WTC11 (cell line): ENCODE measurements around the gene EGLN1. TPM values are rescaled to one million over a fixed set of nuclear protein-coding genes. Genes with fewer than 3 reads are reported as not detected.

ENCODE experiments used
- ATAC-seq: fragments of 200-7000 bp; cut with Tn5 transposase; 2 replicates; pipeline ENCODE4 v1.10.0; 2021; ENCODE audit warnings: mild to moderate bottlenecking, moderate library complexity
- Bru-seq: library from RNA; stranded (reverse); fragments of 400-500 nt; gene quantifications from one replicate; lab custom pipeline; 2021; lab: Mats Ljungman, UMichigan
- CTCF ChIA-PET: fragments of 300-600 bp; sonication (Branson Sonifier 250); formaldehyde crosslinking; loops from one replicate; lab custom pipeline; 2021; ENCODE audit warnings: antibody characterized with exemption; lab: Charles Lee
- POLR2A ChIA-PET: fragments of 350-600 bp; sonication (Branson Sonifier 250); formaldehyde crosslinking; loops from one replicate; lab custom pipeline; 2021; ENCODE audit warnings: antibody characterized with exemption; lab: Charles Lee
- DNase-seq: peaks from one replicate; pipeline ENCODE4 v3.0.0; 2021; ENCODE audit warnings: low spot score
- H3K27ac Mint-ChIP-seq: 2 replicates; pipeline ENCODE4 v1.8.0; 2021; ENCODE audit warnings: mixed read lengths
- H3K27me3 Mint-ChIP-seq: 2 replicates; pipeline ENCODE4 v1.8.0; 2021; ENCODE audit warnings: low read depth, mild to moderate bottlenecking, moderate library complexity, mixed read lengths
- H3K36me3 Mint-ChIP-seq: 2 replicates; pipeline ENCODE4 v1.8.0; 2021; ENCODE audit warnings: mixed read lengths
- H3K4me1 Mint-ChIP-seq: 2 replicates; pipeline ENCODE4 v1.8.0; 2022; ENCODE audit warnings: mixed read lengths
- H3K4me3 Mint-ChIP-seq: 2 replicates; pipeline ENCODE4 v1.8.0; 2021; ENCODE audit warnings: mild to moderate bottlenecking, moderate library complexity, mixed read lengths
- H3K9me3 Mint-ChIP-seq: 2 replicates; pipeline ENCODE4 v1.8.0; 2021; ENCODE audit warnings: mixed read lengths
- ATF1 ChIP-seq: sonication (generic); formaldehyde crosslinking; IDR thresholded peaks from 2 replicates; pipeline ENCODE4 v1.8.1; 2023; ENCODE audit warnings: mild to moderate bottlenecking, moderate library complexity, missing genetic modification reagents
- CREB1 ChIP-seq: sonication (generic); formaldehyde crosslinking; IDR thresholded peaks from 2 replicates; pipeline ENCODE4 v1.8.0; 2023; ENCODE audit warnings: mild to moderate bottlenecking, missing genetic modification reagents
- EMX1 ChIP-seq: fragments of 250-450 bp; sonication (Bioruptor Pico); IDR thresholded peaks from 2 replicates; pipeline ENCODE4 v1.8.0; 2021; ENCODE audit warnings: mild to moderate bottlenecking
- ESRRA ChIP-seq: sonication (generic); formaldehyde crosslinking; IDR thresholded peaks from 2 replicates; pipeline ENCODE4 v1.8.1; 2022; ENCODE audit warnings: mild to moderate bottlenecking, missing genetic modification reagents, borderline replicate concordance
- HMGA2 ChIP-seq: fragments of 250-450 bp; sonication (Bioruptor Pico); IDR thresholded peaks from 2 replicates; pipeline ENCODE4 v1.4.0; 2021; ENCODE audit warnings: mild to moderate bottlenecking, moderate library complexity
- MYBL2 ChIP-seq: sonication (generic); formaldehyde crosslinking; IDR thresholded peaks from 2 replicates; pipeline ENCODE4 v1.8.1; 2023; ENCODE audit warnings: mild to moderate bottlenecking, moderate library complexity, missing genetic modification reagents
- NFE2L1 ChIP-seq: sonication (generic); formaldehyde crosslinking; IDR thresholded peaks from 2 replicates; pipeline ENCODE4 v1.8.1; 2023; ENCODE audit warnings: missing genetic modification reagents
- NR2C2 ChIP-seq: sonication (generic); formaldehyde crosslinking; IDR thresholded peaks from 2 replicates; pipeline ENCODE4 v1.8.0; 2022; ENCODE audit warnings: mild to moderate bottlenecking, missing genetic modification reagents
- SP1 ChIP-seq: sonication (generic); formaldehyde crosslinking; conservative IDR thresholded peaks from 2 replicates; pipeline ENCODE4 v1.8.1; 2022; ENCODE audit warnings: missing genetic modification reagents
- TEAD1 ChIP-seq: sonication (generic); formaldehyde crosslinking; IDR thresholded peaks from 2 replicates; pipeline ENCODE4 v1.8.0; 2022; ENCODE audit warnings: mild to moderate bottlenecking, missing genetic modification reagents
- ZNF219 ChIP-seq: sonication (generic); formaldehyde crosslinking; IDR thresholded peaks from 2 replicates; pipeline ENCODE4 v1.8.0; 2023; ENCODE audit warnings: missing genetic modification reagents, mild to moderate bottlenecking, borderline replicate concordance
- ZNF317 ChIP-seq: sonication (generic); formaldehyde crosslinking; IDR thresholded peaks from 2 replicates; pipeline ENCODE4 v1.8.1; 2023; ENCODE audit warnings: low read depth, mild to moderate bottlenecking, moderate library complexity, missing genetic modification reagents, borderline replicate concordance
- long read RNA-seq, 3 experiments: library from RNA in 1 of 3; library from capped mRNA in 1 of 3; library from polyadenylated mRNA in 1 of 3; unstranded in 2 of 3; stranded (forward) in 1 of 3; transcript quantifications; one replicate each; pipeline ENCODE4 v2.0.0, GENCODE V29; 2021
- total RNA-seq: library from RNA; stranded (reverse); gene quantifications from 3 replicates; pipeline ENCODE4 v1.2.3, GENCODE V29; 2021
- TF ChIP-seq, protein P1 (sequence below): sonication (generic); formaldehyde crosslinking; IDR thresholded peaks from 2 replicates; pipeline ENCODE4 v1.8.0; 2023; ENCODE audit warnings: missing genetic modification reagents
- TF ChIP-seq, protein P2 (sequence below): sonication (generic); formaldehyde crosslinking; IDR thresholded peaks from 2 replicates; pipeline ENCODE4 v1.8.1; 2023; ENCODE audit warnings: mild to moderate bottlenecking, missing genetic modification reagents, moderate library complexity
- TF ChIP-seq, protein P3 (sequence below): sonication (generic); formaldehyde crosslinking; IDR thresholded peaks from 2 replicates; pipeline ENCODE4 v1.8.1; 2023; ENCODE audit warnings: mild to moderate bottlenecking, missing genetic modification reagents
- TF ChIP-seq, protein P4 (sequence below): sonication (generic); formaldehyde crosslinking; IDR thresholded peaks from 2 replicates; pipeline ENCODE4 v1.8.0; 2022; ENCODE audit warnings: missing genetic modification reagents
- TF ChIP-seq, protein P5 (sequence below): sonication (generic); formaldehyde crosslinking; IDR thresholded peaks from 2 replicates; pipeline ENCODE4 v1.8.1; 2022; ENCODE audit warnings: low read depth, mild to moderate bottlenecking, moderate library complexity, missing genetic modification reagents, borderline replicate concordance
- TF ChIP-seq, protein P6 (sequence below): sonication (generic); formaldehyde crosslinking; IDR thresholded peaks from 2 replicates; pipeline ENCODE4 v1.8.0; 2022; ENCODE audit warnings: mild to moderate bottlenecking, missing genetic modification reagents
- TF ChIP-seq, protein P7 (sequence below): sonication (generic); formaldehyde crosslinking; IDR thresholded peaks from 2 replicates; pipeline ENCODE4 v1.8.1; 2023; ENCODE audit warnings: mild to moderate bottlenecking, moderate library complexity, missing genetic modification reagents
- TF ChIP-seq, protein P8 (sequence below): fragments of 250-450 bp; sonication (Bioruptor Pico); IDR thresholded peaks from 2 replicates; pipeline ENCODE4 v1.9.0; 2021; ENCODE audit warnings: mild to moderate bottlenecking
- TF ChIP-seq, protein P9 (sequence below): sonication (generic); formaldehyde crosslinking; IDR thresholded peaks from 2 replicates; pipeline ENCODE4 v1.8.0; 2022; ENCODE audit warnings: mild to moderate bottlenecking, missing genetic modification reagents

EGLN1 gene
- total RNA-seq (13.7 to 17.7 TPM (median 15.3 TPM) in 3 replicates), Bru-seq, nascent RNA (percentile 56 among the genes with signal in this experiment)
- long read RNA-seq, experiment 1, full-length matches to known transcripts = 99 of 124 reads
- long read RNA-seq, experiment 1, partial matches to known transcripts = 4 of 124 reads
- long read RNA-seq, experiment 1, other reads (novel, unspliced or antisense) = 21 of 124 reads
- long read RNA-seq, experiment 2, full-length matches to known transcripts = 24 of 49 reads
- long read RNA-seq, experiment 2, partial matches to known transcripts = 1 of 49 reads
- long read RNA-seq, experiment 2, other reads (novel, unspliced or antisense) = 24 of 49 reads
- long read RNA-seq, experiment 3, partial matches to known transcripts = 0 of 2 reads
- long read RNA-seq, experiment 3, other reads (novel, unspliced or antisense) = 2 of 2 reads

DNA sequence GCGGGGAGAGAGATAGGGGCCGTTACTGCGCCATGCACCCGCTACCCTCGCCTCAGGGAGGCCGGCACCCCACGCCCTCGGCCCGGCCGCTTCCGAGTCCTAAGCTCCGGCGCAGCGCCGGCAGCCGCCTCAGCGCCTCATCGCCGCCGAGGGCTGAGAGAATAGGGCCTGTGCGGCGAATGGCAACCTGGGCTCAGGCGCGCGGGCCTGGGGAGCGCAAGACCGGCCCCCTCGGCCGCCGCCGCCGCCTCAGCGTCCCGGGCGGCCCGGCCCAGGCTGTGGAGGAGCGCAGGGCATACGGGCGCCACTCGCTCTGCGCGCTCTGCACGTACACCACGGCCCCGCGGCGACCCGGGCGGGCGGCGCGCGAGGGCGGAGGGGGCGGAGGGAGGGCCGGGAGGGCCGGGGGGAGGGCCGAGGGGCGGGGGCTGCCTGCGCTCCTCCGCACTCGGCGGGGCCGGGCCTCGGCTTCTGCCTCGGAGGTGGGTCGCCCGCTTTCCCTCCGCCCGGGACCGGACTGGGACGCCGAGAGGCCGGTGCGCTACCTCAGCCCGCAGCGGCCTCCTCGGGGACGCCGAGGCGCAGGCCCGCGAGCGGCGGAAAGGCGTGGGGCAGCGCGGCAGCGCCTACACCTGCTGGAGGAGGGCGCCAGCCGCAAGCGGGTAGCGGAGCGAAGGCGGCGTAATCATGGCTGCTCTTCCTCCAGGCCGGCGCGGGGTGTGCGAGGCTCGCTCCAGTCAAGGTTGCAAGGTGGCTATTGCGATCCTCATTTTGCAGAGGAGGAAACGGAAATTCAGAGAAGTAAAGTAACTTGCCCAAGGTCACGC is at the start of gene EGLN1:
Gene EGLN1, minus strand, starts transcription at position 317 of the 827 bp plus-strand sequence. CDS start 399 bp downstream, outside the sequence.
- H3K36me3 Mint-ChIP-seq = no peaks in the 10 kb centered on the region
- H3K27ac Mint-ChIP-seq = peak within 1 kb of the TSS; percentile 96
- peak; percentile 78 for ATAC-seq
- peaks cover 67% of the 10 kb centered on the region for H3K27me3 Mint-ChIP-seq
- peak; percentile 80 for DNase-seq
- peak within 1 kb of the TSS; percentile 86 for H3K4me3 Mint-ChIP-seq
- peaks cover 43% of the 10 kb centered on the region for H3K4me1 Mint-ChIP-seq
- H3K9me3 Mint-ChIP-seq = no peaks in the 10 kb centered on the region
- POLR2A ChIA-PET = no interaction called here
- CTCF ChIA-PET = no interaction called here
- TF ChIP-seq, protein P1, sequence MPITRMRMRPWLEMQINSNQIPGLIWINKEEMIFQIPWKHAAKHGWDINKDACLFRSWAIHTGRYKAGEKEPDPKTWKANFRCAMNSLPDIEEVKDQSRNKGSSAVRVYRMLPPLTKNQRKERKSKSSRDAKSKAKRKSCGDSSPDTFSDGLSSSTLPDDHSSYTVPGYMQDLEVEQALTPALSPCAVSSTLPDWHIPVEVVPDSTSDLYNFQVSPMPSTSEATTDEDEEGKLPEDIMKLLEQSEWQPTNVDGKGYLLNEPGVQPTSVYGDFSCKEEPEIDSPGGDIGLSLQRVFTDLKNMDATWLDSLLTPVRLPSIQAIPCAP = no peak
- TF ChIP-seq, protein P2, sequence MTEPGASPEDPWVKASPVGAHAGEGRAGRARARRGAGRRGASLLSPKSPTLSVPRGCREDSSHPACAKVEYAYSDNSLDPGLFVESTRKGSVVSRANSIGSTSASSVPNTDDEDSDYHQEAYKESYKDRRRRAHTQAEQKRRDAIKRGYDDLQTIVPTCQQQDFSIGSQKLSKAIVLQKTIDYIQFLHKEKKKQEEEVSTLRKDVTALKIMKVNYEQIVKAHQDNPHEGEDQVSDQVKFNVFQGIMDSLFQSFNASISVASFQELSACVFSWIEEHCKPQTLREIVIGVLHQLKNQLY = no peak
- no peak for TF ChIP-seq HMGA2 (CRISPR knock-in tag)
- TF ChIP-seq ATF1 (CRISPR knock-in tag) = no peak
- TF ChIP-seq, protein P3, sequence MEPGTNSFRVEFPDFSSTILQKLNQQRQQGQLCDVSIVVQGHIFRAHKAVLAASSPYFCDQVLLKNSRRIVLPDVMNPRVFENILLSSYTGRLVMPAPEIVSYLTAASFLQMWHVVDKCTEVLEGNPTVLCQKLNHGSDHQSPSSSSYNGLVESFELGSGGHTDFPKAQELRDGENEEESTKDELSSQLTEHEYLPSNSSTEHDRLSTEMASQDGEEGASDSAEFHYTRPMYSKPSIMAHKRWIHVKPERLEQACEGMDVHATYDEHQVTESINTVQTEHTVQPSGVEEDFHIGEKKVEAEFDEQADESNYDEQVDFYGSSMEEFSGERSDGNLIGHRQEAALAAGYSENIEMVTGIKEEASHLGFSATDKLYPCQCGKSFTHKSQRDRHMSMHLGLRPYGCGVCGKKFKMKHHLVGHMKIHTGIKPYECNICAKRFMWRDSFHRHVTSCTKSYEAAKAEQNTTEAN (CRISPR knock-in tag) = 0 out of 2 replicates have a peak, but pooled peaks have one; percentile 16
- peak; percentile 53 for TF ChIP-seq SP1 (CRISPR knock-in tag)
- TF ChIP-seq, protein P4, sequence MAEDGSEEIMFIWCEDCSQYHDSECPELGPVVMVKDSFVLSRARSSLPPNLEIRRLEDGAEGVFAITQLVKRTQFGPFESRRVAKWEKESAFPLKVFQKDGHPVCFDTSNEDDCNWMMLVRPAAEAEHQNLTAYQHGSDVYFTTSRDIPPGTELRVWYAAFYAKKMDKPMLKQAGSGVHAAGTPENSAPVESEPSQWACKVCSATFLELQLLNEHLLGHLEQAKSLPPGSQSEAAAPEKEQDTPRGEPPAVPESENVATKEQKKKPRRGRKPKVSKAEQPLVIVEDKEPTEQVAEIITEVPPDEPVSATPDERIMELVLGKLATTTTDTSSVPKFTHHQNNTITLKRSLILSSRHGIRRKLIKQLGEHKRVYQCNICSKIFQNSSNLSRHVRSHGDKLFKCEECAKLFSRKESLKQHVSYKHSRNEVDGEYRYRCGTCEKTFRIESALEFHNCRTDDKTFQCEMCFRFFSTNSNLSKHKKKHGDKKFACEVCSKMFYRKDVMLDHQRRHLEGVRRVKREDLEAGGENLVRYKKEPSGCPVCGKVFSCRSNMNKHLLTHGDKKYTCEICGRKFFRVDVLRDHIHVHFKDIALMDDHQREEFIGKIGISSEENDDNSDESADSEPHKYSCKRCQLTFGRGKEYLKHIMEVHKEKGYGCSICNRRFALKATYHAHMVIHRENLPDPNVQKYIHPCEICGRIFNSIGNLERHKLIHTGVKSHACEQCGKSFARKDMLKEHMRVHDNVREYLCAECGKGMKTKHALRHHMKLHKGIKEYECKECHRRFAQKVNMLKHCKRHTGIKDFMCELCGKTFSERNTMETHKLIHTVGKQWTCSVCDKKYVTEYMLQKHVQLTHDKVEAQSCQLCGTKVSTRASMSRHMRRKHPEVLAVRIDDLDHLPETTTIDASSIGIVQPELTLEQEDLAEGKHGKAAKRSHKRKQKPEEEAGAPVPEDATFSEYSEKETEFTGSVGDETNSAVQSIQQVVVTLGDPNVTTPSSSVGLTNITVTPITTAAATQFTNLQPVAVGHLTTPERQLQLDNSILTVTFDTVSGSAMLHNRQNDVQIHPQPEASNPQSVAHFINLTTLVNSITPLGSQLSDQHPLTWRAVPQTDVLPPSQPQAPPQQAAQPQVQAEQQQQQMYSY (CRISPR knock-in tag) = no peak
- TF ChIP-seq, protein P5, sequence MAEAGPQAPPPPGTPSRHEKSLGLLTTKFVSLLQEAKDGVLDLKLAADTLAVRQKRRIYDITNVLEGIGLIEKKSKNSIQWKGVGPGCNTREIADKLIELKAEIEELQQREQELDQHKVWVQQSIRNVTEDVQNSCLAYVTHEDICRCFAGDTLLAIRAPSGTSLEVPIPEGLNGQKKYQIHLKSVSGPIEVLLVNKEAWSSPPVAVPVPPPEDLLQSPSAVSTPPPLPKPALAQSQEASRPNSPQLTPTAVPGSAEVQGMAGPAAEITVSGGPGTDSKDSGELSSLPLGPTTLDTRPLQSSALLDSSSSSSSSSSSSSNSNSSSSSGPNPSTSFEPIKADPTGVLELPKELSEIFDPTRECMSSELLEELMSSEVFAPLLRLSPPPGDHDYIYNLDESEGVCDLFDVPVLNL (CRISPR knock-in tag) = no peak
- no peak for TF ChIP-seq NR2C2 (CRISPR knock-in tag)
- TF ChIP-seq CREB1 (CRISPR knock-in tag) = no peak
- TF ChIP-seq, protein P6, sequence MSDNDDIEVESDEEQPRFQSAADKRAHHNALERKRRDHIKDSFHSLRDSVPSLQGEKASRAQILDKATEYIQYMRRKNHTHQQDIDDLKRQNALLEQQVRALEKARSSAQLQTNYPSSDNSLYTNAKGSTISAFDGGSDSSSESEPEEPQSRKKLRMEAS (CRISPR knock-in tag) = peak; percentile 57; the same call in 1 of the 2 replicates
- 0 out of 2 replicates have a peak, but pooled peaks have one; percentile 34 for TF ChIP-seq TEAD1 (CRISPR knock-in tag)
- peak; percentile 14; the same call in 1 of the 2 replicates for TF ChIP-seq ZNF317
- no peak for TF ChIP-seq ESRRA
- no peak for TF ChIP-seq ZNF219 (CRISPR knock-in tag)
- no peak for TF ChIP-seq MYBL2 (CRISPR knock-in tag)
- no peak for TF ChIP-seq EMX1
- TF ChIP-seq, protein P7, sequence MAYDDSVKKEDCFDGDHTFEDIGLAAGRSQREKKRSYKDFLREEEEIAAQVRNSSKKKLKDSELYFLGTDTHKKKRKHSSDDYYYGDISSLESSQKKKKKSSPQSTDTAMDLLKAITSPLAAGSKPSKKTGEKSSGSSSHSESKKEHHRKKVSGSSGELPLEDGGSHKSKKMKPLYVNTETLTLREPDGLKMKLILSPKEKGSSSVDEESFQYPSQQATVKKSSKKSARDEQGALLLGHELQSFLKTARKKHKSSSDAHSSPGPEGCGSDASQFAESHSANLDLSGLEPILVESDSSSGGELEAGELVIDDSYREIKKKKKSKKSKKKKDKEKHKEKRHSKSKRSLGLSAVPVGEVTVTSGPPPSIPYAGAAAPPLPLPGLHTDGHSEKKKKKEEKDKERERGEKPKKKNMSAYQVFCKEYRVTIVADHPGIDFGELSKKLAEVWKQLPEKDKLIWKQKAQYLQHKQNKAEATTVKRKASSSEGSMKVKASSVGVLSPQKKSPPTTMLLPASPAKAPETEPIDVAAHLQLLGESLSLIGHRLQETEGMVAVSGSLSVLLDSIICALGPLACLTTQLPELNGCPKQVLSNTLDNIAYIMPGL (CRISPR knock-in tag) = peak; percentile 94
- TF ChIP-seq, protein P8, sequence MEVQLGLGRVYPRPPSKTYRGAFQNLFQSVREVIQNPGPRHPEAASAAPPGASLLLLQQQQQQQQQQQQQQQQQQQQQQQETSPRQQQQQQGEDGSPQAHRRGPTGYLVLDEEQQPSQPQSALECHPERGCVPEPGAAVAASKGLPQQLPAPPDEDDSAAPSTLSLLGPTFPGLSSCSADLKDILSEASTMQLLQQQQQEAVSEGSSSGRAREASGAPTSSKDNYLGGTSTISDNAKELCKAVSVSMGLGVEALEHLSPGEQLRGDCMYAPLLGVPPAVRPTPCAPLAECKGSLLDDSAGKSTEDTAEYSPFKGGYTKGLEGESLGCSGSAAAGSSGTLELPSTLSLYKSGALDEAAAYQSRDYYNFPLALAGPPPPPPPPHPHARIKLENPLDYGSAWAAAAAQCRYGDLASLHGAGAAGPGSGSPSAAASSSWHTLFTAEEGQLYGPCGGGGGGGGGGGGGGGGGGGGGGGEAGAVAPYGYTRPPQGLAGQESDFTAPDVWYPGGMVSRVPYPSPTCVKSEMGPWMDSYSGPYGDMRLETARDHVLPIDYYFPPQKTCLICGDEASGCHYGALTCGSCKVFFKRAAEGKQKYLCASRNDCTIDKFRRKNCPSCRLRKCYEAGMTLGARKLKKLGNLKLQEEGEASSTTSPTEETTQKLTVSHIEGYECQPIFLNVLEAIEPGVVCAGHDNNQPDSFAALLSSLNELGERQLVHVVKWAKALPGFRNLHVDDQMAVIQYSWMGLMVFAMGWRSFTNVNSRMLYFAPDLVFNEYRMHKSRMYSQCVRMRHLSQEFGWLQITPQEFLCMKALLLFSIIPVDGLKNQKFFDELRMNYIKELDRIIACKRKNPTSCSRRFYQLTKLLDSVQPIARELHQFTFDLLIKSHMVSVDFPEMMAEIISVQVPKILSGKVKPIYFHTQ (CRISPR knock-in tag) = no peak
- TF ChIP-seq, protein P9, sequence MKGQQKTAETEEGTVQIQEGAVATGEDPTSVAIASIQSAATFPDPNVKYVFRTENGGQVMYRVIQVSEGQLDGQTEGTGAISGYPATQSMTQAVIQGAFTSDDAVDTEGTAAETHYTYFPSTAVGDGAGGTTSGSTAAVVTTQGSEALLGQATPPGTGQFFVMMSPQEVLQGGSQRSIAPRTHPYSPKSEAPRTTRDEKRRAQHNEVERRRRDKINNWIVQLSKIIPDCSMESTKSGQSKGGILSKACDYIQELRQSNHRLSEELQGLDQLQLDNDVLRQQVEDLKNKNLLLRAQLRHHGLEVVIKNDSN (CRISPR knock-in tag) = no peak
- TF ChIP-seq NFE2L1 (CRISPR knock-in tag) = no peak
